Neural progenitor cell (in vitro differentiated cells): ENCODE measurements around the gene TTC27.

Experiments
- CTCF ChIP-seq: fragments of 200-600 bp; sonication (generic); IDR thresholded peaks from 2 replicates; pipeline ENCODE4 v1.5.1; 2017; ENCODE audit warnings: antibody characterized with exemption, mild to moderate bottlenecking
- EZH2 ChIP-seq: fragments of 200-600 bp; sonication (generic); IDR thresholded peaks from 2 replicates; pipeline ENCODE4 v1.6.1; 2017; ENCODE audit warnings: antibody characterized with exemption, mild to moderate bottlenecking, moderate library complexity

DNA sequence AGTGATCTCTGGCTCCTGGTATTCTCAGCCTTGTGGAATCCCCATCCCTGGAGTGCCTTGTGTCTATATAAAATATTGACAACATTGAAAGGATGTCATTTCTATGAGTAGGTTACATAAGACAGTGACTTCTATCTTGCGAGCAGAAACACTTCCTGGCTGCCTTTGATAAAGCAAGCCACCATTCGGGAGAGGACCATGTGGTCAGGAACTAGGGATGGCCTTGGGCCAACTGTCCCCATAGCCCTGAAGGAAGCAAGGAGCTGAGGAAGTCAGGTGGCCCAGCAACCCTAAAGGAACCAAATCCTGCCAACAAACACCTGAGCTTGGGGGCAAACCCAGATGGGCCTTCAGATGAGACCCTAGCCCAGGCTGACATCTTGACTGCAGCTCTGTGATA is 205.9 kb downstream of the TTC27 start:
- TF ChIP-seq CTCF: no peak
- no peak for TF ChIP-seq EZH2
